ENCODE data around the gene PHLPP2. TPM values are rescaled to one million over a fixed set of nuclear protein-coding genes. Genes with fewer than 3 reads are reported as not detected.

The PHLPP2 gene
- total RNA-seq, 1 donor from 2014 or later, result 10.2 TPM

GRCh38 chr16:71721066-71721740 lies 3.3 kb downstream of the PHLPP2 start:
- DNase-seq (ENCODE audit: low spot score), result no peak
- no peak for TF ChIP-seq CTCF (IDR thresholded peaks at IDR 0.05)
- H3K4me3 Mint-ChIP-seq (ENCODE audit: unreplicated experiment), result no peak overlapping the region
- no peaks in the 10 kb centered on the region for H3K9me3 Mint-ChIP-seq (ENCODE audit: low read depth)
- H3K4me1 Mint-ChIP-seq (ENCODE audit: low read depth), result peaks cover 25% of the 10 kb centered on the region
- no peaks in the 10 kb centered on the region for H3K27me3 Mint-ChIP-seq (ENCODE audit: low read depth)
- H3K27ac Mint-ChIP-seq (ENCODE audit: unreplicated experiment), result no peak overlapping the region
- H3K36me3 Mint-ChIP-seq (ENCODE audit: low read depth), result no peaks in the 10 kb centered on the region

GRCh38 chr16:71712501-71712900 lies 12.0 kb downstream of the PHLPP2 start:
- H3K9me3 Mint-ChIP-seq (ENCODE audit: low read depth), result no peaks in the 10 kb centered on the region
- no peaks in the 10 kb centered on the region for H3K27me3 Mint-ChIP-seq (ENCODE audit: low read depth)
- TF ChIP-seq CTCF (IDR thresholded peaks at IDR 0.05), result no peak
- no peaks in the 10 kb centered on the region for H3K36me3 Mint-ChIP-seq (ENCODE audit: low read depth)
- H3K27ac Mint-ChIP-seq (ENCODE audit: unreplicated experiment), result no peak overlapping the region
- no peak overlapping the region for H3K4me3 Mint-ChIP-seq (ENCODE audit: unreplicated experiment)
- no peak for DNase-seq (ENCODE audit: low spot score)
- H3K4me1 Mint-ChIP-seq (ENCODE audit: low read depth), result peaks cover 28% of the 10 kb centered on the region

- Mint-ChIP-seq H3K4me3 (ENCODE audit: unreplicated experiment) (no peak overlapping the region), H3K4me1 (ENCODE audit: low read depth) (peaks cover 33% of the 10 kb centered on the region), H3K36me3 (ENCODE audit: low read depth) (no peaks in the 10 kb centered on the region), H3K27ac (ENCODE audit: unreplicated experiment) (no peak overlapping the region), H3K27me3 (ENCODE audit: low read depth) (no peaks in the 10 kb centered on the region), H3K9me3 (ENCODE audit: low read depth) (no peaks in the 10 kb centered on the region)
- no peak for DNase-seq (ENCODE audit: low spot score)
- TF ChIP-seq CTCF (IDR thresholded peaks at IDR 0.05), result no peak
These were observed 12.7 kb downstream of the PHLPP2 start for GRCh38 chr16:71711789-71712188.

- Mint-ChIP-seq H3K9me3 (ENCODE audit: low read depth) (no peaks in the 10 kb centered on the region), H3K36me3 (ENCODE audit: low read depth) (no peaks in the 10 kb centered on the region), H3K4me3 (ENCODE audit: unreplicated experiment) (no peak overlapping the region), H3K27ac (ENCODE audit: unreplicated experiment) (peak overlapping the region; percentile 37), H3K4me1 (ENCODE audit: low read depth) (peaks cover 33% of the 10 kb centered on the region), H3K27me3 (ENCODE audit: low read depth) (no peaks in the 10 kb centered on the region)
- no peak for TF ChIP-seq CTCF (IDR thresholded peaks at IDR 0.05)
- no peak for DNase-seq (ENCODE audit: low spot score)
These were observed 15.2 kb downstream of the PHLPP2 start for GRCh38 chr16:71709229-71709781.

GRCh38 chr16:71708696-71709095 lies 15.8 kb downstream of the PHLPP2 start:
- H3K4me3 Mint-ChIP-seq (ENCODE audit: unreplicated experiment), result no peak overlapping the region
- H3K36me3 Mint-ChIP-seq (ENCODE audit: low read depth), result no peaks in the 10 kb centered on the region
- no peaks in the 10 kb centered on the region for H3K27me3 Mint-ChIP-seq (ENCODE audit: low read depth)
- H3K9me3 Mint-ChIP-seq (ENCODE audit: low read depth), result no peaks in the 10 kb centered on the region
- peak overlapping the region; percentile 95 for H3K27ac Mint-ChIP-seq (ENCODE audit: unreplicated experiment)
- no peak for TF ChIP-seq CTCF (IDR thresholded peaks at IDR 0.05)
- H3K4me1 Mint-ChIP-seq (ENCODE audit: low read depth), result peaks cover 33% of the 10 kb centered on the region
- no peak for DNase-seq (ENCODE audit: low spot score)
